Smooth muscle cell (in vitro differentiated cells): ENCODE results near the gene DMGDH. TPM values are rescaled to one million over a fixed set of nuclear protein-coding genes. Genes with fewer than 3 reads are reported as not detected.

ENCODE experiments used
- DNase-seq: peaks from one replicate; lab custom pipeline; 2025; ENCODE audit not compliant: unreplicated experiment; lab: John Stamatoyannopoulos, UW
- H2AFZ ChIP-seq: fragments of 200-600 bp; sonication (generic); 2 replicates; pipeline ENCODE4 v1.6.0; 2016; ENCODE audit warnings: antibody characterized with exemption, low read depth, mild to moderate bottlenecking
- H3F3A ChIP-seq: fragments of 200-600 bp; sonication (generic); 2 replicates; pipeline ENCODE4 v1.6.0; 2017; ENCODE audit warnings: antibody characterized with exemption, low read depth
- H3K27ac ChIP-seq: fragments of 200-600 bp; sonication (generic); 2 replicates; pipeline ENCODE4 v1.5.1; 2016; ENCODE audit warnings: low read depth, mild to moderate bottlenecking
- H3K27me3 ChIP-seq: fragments of 200-600 bp; sonication (generic); 2 replicates; pipeline ENCODE4 v1.6.1; 2016; ENCODE audit warnings: low read depth, mild to moderate bottlenecking
- H3K36me3 ChIP-seq: fragments of 200-600 bp; sonication (generic); 2 replicates; pipeline ENCODE4 v1.5.1; 2016; ENCODE audit warnings: low read depth
- H3K4me1 ChIP-seq: fragments of 200-600 bp; sonication (generic); 2 replicates; pipeline ENCODE4 v1.5.1; 2016; ENCODE audit warnings: low read depth
- H3K4me2 ChIP-seq: fragments of 200-600 bp; sonication (generic); 2 replicates; pipeline ENCODE4 v1.6.0; 2016; ENCODE audit warnings: mild to moderate bottlenecking
- H3K4me3 ChIP-seq: fragments of 200-600 bp; sonication (generic); 2 replicates; pipeline ENCODE4 v1.5.1; 2016; ENCODE audit warnings: mild to moderate bottlenecking
- H3K79me2 ChIP-seq: fragments of 200-600 bp; sonication (generic); 2 replicates; pipeline ENCODE4 v1.6.0; 2016; ENCODE audit warnings: low read depth, mild to moderate bottlenecking
- H3K9ac ChIP-seq: fragments of 200-600 bp; sonication (generic); 2 replicates; pipeline ENCODE4 v1.6.0; 2016; ENCODE audit warnings: low read depth
- H3K9me3 ChIP-seq: fragments of 200-600 bp; sonication (generic); replicated peaks from 2 replicates; pipeline ENCODE4 v1.5.1; 2016; ENCODE audit warnings: low read depth
- H4K20me1 ChIP-seq: fragments of 200-600 bp; sonication (generic); 2 replicates; pipeline ENCODE4 v1.6.0; 2016; ENCODE audit warnings: low read depth
- CTCF ChIP-seq: fragments of 200-600 bp; sonication (generic); IDR thresholded peaks from 2 replicates; pipeline ENCODE4 v1.5.1; 2017; ENCODE audit warnings: borderline replicate concordance, mild to moderate bottlenecking, antibody characterized with exemption; ENCODE audit not compliant: insufficient read depth, poor library complexity, severe bottlenecking
- WGBS: methylation state at CpG from one replicate; pipeline ENCODE4 v1.1.7; 2016; ENCODE audit warnings: low lambda C conversion rate; 5-methylcytosine and 5-hydroxymethylcytosine counted together
- polyA plus RNA-seq: library from polyadenylated mRNA; unstranded; fragments of >200 nt; fragmentation: Nextera tagmentation; extraction: Ambion mirVana; gene quantifications from 2 replicates; pipeline ENCODE4 v1.2.1, GENCODE V29; 2016
- total RNA-seq: library from RNA; depleted of rRNA; stranded (reverse); fragments of >200 nt; gene quantifications from 2 replicates; pipeline ENCODE4 v1.2.3, GENCODE V29; 2014

DMGDH gene
- total and polyA plus RNA-seq, 2 experiments from 2014 or later = 0.07 TPM; not detected in 1

GRCh38 chr5:78979909-78980308, 89.6 kb downstream of the DMGDH start:
- Histone ChIP-seq H2AFZ (no peak overlapping the region), H3K4me2 (no peak overlapping the region), H3K36me3 (no peaks in the 10 kb centered on the region), H3K4me1 (peaks cover 6% of the 10 kb centered on the region), H4K20me1 (no peaks in the 10 kb centered on the region), H3K9me3 (no peaks in the 10 kb centered on the region), H3K9ac (no peak overlapping the region), H3F3A (no peaks in the 10 kb centered on the region), H3K27me3 (no peaks in the 10 kb centered on the region), H3K27ac (no peak overlapping the region), H3K4me3 (no peak overlapping the region), H3K79me2 (peaks cover 6% of the 10 kb centered on the region)
- no peak for TF ChIP-seq CTCF
- no peak for DNase-seq

- Histone ChIP-seq H3K4me2 (no peak overlapping the region), H3K36me3 (no peaks in the 10 kb centered on the region), H3K9me3 (no peaks in the 10 kb centered on the region), H2AFZ (no peak overlapping the region), H3K27ac (no peak overlapping the region), H3K9ac (no peak overlapping the region), H4K20me1 (no peaks in the 10 kb centered on the region), H3K79me2 (peaks cover 6% of the 10 kb centered on the region), H3K27me3 (no peaks in the 10 kb centered on the region), H3K4me1 (peaks cover 12% of the 10 kb centered on the region), H3K4me3 (no peak overlapping the region), H3F3A (no peaks in the 10 kb centered on the region)
- no peak for TF ChIP-seq CTCF
- 92% methylated on average over 7 of the region's 7 CpGs for WGBS
- no peak for DNase-seq
These were observed 90.2 kb downstream of the DMGDH start for GRCh38 chr5:78979117-78979742.

- Histone ChIP-seq H3K4me3 (no peak overlapping the region), H3K4me2 (no peak overlapping the region), H3K9me3 (no peaks in the 10 kb centered on the region), H3K27me3 (no peaks in the 10 kb centered on the region), H4K20me1 (peaks cover 10% of the 10 kb centered on the region), H3K27ac (no peak overlapping the region), H3F3A (no peaks in the 10 kb centered on the region), H3K36me3 (no peaks in the 10 kb centered on the region), H3K9ac (no peak overlapping the region), H2AFZ (no peak overlapping the region), H3K79me2 (no peaks in the 10 kb centered on the region), H3K4me1 (peaks cover 18% of the 10 kb centered on the region)
- no peak for TF ChIP-seq CTCF
- 90% methylated on average over 8 of the region's 8 CpGs for WGBS
- no peak for DNase-seq
These were observed 94.4 kb downstream of the DMGDH start for GRCh38 chr5:78975035-78975434.

- WGBS = 63% methylated on average over 2 of the region's 2 CpGs
- no peak for TF ChIP-seq CTCF
- no peak overlapping the region for H3K27ac ChIP-seq
These were observed 94.9 kb downstream of the DMGDH start for GRCh38 chr5:78974601-78975000.

More at GRCh38 chr5:78974601-78975000, 94.9 kb downstream of the DMGDH start:
- Histone ChIP-seq H3K4me2 (peak overlapping the region; percentile 3), H3K4me3 (no peak overlapping the region), H3K79me2 (no peaks in the 10 kb centered on the region), H3K9ac (no peak overlapping the region), H3K4me1 (peaks cover 18% of the 10 kb centered on the region), H3K27me3 (no peaks in the 10 kb centered on the region), H3F3A (no peaks in the 10 kb centered on the region), H2AFZ (no peak overlapping the region), H4K20me1 (peaks cover 10% of the 10 kb centered on the region), H3K36me3 (no peaks in the 10 kb centered on the region), H3K9me3 (no peaks in the 10 kb centered on the region)
- no peak for DNase-seq
